GM23338 (cell line): ENCODE results near the gene BPIFB2. TPM values are rescaled to one million over a fixed set of nuclear protein-coding genes. Genes with fewer than 3 reads are reported as not detected.

Experiments used
- ATAC-seq: fragments of 200-7000 bp; cut with Tn5 transposase; 3 replicates; pipeline ENCODE4 v1.9.1; 2020
- DNase-seq: peaks from one replicate; pipeline ENCODE4 v3.0.0-alpha.2; 2015; ENCODE audit warnings: low spot score
- H2AFZ ChIP-seq: fragments of 200-600 bp; sonication (generic); 2 replicates; pipeline ENCODE4 v1.8.0; 2016; ENCODE audit warnings: antibody characterized with exemption, mild to moderate bottlenecking, moderate library complexity
- H3F3A ChIP-seq: fragments of 200-600 bp; sonication (generic); replicated peaks from 2 replicates; pipeline ENCODE4 v1.8.0; 2017; ENCODE audit warnings: antibody characterized with exemption, mixed run types, low read depth
- H3K27ac ChIP-seq: fragments of 200-600 bp; sonication (generic); 2 replicates; pipeline ENCODE4 v1.6.1; 2016; ENCODE audit warnings: low read depth
- H3K27me3 ChIP-seq: fragments of 200-600 bp; sonication (generic); 2 replicates; pipeline ENCODE4 v1.8.0; 2016; ENCODE audit warnings: mild to moderate bottlenecking, mixed run types, moderate library complexity; ENCODE audit not compliant: insufficient read depth
- H3K36me3 ChIP-seq: fragments of 200-600 bp; sonication (generic); 2 replicates; pipeline ENCODE4 v1.8.0; 2016; ENCODE audit warnings: mild to moderate bottlenecking; ENCODE audit not compliant: insufficient read depth
- H3K4me1 ChIP-seq: fragments of 200-600 bp; sonication (generic); 2 replicates; pipeline ENCODE4 v1.8.0; 2016; ENCODE audit warnings: mild to moderate bottlenecking, moderate library complexity; ENCODE audit not compliant: insufficient read depth
- H3K4me2 ChIP-seq: fragments of 200-600 bp; sonication (generic); 2 replicates; pipeline ENCODE4 v1.7.1; 2017; ENCODE audit warnings: mixed run types
- H3K4me3 ChIP-seq: fragments of 200-600 bp; sonication (generic); 2 replicates; pipeline ENCODE4 v1.6.1; 2016; ENCODE audit warnings: mixed run types
- H3K79me2 ChIP-seq: fragments of 200-600 bp; sonication (generic); replicated peaks from 2 replicates; pipeline ENCODE4 v1.8.0; 2017; ENCODE audit warnings: mild to moderate bottlenecking; ENCODE audit not compliant: insufficient read depth
- H3K9me2 ChIP-seq: fragments of 200-600 bp; sonication (generic); 2 replicates; pipeline ENCODE4 v1.8.0; 2017; ENCODE audit not compliant: insufficient read depth
- H4K20me1 ChIP-seq: fragments of 200-600 bp; sonication (generic); replicated peaks from 2 replicates; pipeline ENCODE4 v1.8.0; 2017; ENCODE audit warnings: mild to moderate bottlenecking; ENCODE audit not compliant: insufficient read depth
- H3K27ac Mint-ChIP-seq: 2 replicates; pipeline ENCODE4 v1.8.0; 2020; ENCODE audit warnings: inconsistent platforms, mild to moderate bottlenecking, moderate library complexity, mixed read lengths
- H3K27me3 Mint-ChIP-seq: 3 replicates; pipeline ENCODE4 v1.8.0; 2022; ENCODE audit warnings: low read depth, mild to moderate bottlenecking, moderate library complexity, mixed read lengths, inconsistent platforms; ENCODE audit not compliant: insufficient read depth, poor library complexity
- H3K36me3 Mint-ChIP-seq: 3 replicates; pipeline ENCODE4 v1.8.0; 2021; ENCODE audit warnings: low read depth, mild to moderate bottlenecking, inconsistent platforms, moderate library complexity, mixed read lengths
- H3K4me1 Mint-ChIP-seq: 3 replicates; pipeline ENCODE4 v1.8.0; 2020; ENCODE audit warnings: mild to moderate bottlenecking, inconsistent platforms, mixed read lengths
- H3K4me3 Mint-ChIP-seq: 3 replicates; pipeline ENCODE4 v1.8.0; 2021; ENCODE audit warnings: moderate library complexity, mild to moderate bottlenecking, inconsistent platforms, mixed read lengths
- H3K9me3 Mint-ChIP-seq: 3 replicates; pipeline ENCODE4 v1.8.0; 2020; ENCODE audit warnings: moderate library complexity, mild to moderate bottlenecking, inconsistent platforms, mixed read lengths
- CREB1 ChIP-seq: fragments of 250-450 bp; sonication (Bioruptor Pico); IDR thresholded peaks from 2 replicates; pipeline ENCODE4 v1.5.0; 2020; ENCODE audit warnings: low read depth, mild to moderate bottlenecking, moderate library complexity
- CTCF ChIP-seq, 2 experiments: fragments of 200-600 bp in 1 of 2; sonication (generic) in 1 of 2; conservative IDR thresholded peaks; 2 replicates each; pipeline versions ENCODE4 v1.5.1 to v1.6.1; 2016 to 2017; ENCODE audit warnings: antibody characterized with exemption in 2 of 2, low read depth in 2 of 2, mild to moderate bottlenecking in 2 of 2, moderate library complexity in 1 of 2
- ETS1 ChIP-seq: IDR thresholded peaks from 2 replicates; pipeline ENCODE4 v1.6.1; 2016; ENCODE audit warnings: antibody characterized with exemption
- EZH2 ChIP-seq: fragments of 200-600 bp; sonication (generic); IDR thresholded peaks from one replicate; pipeline ENCODE4 v1.8.0; 2017; ENCODE audit warnings: antibody characterized with exemption, mild to moderate bottlenecking, low read depth; ENCODE audit not compliant: unreplicated experiment
- EZH2phosphoT487 ChIP-seq: fragments of 200-600 bp; sonication (generic); IDR thresholded peaks from one replicate; pipeline ENCODE4 v1.8.1; 2018; ENCODE audit warnings: antibody characterized with exemption; ENCODE audit not compliant: unreplicated experiment
- JUNB ChIP-seq: IDR thresholded peaks from one replicate; pipeline ENCODE4 v1.6.1; 2016; ENCODE audit warnings: antibody characterized with exemption; ENCODE audit not compliant: unreplicated experiment
- NANOG ChIP-seq: IDR thresholded peaks from 2 replicates; pipeline ENCODE4 v1.6.1; 2016; ENCODE audit warnings: antibody characterized with exemption, borderline replicate concordance
- REST ChIP-seq: IDR thresholded peaks from one replicate; pipeline ENCODE4 v1.6.1; 2018; ENCODE audit warnings: antibody characterized with exemption; ENCODE audit not compliant: unreplicated experiment
- STAT1 ChIP-seq: IDR thresholded peaks from one replicate; pipeline ENCODE4 v1.6.1; 2016; ENCODE audit warnings: antibody characterized with exemption; ENCODE audit not compliant: unreplicated experiment
- ZNF114 ChIP-seq: fragments of 250-450 bp; sonication (Bioruptor Pico); IDR thresholded peaks from 2 replicates; pipeline ENCODE4 v1.5.0; 2020; ENCODE audit warnings: mild to moderate bottlenecking, moderate library complexity
- ZNF331 ChIP-seq: fragments of 250-450 bp; sonication (Bioruptor Pico); IDR thresholded peaks from 2 replicates; pipeline ENCODE4 v1.5.0; 2020; ENCODE audit warnings: low read depth, mild to moderate bottlenecking, moderate library complexity
- ZNF462 ChIP-seq: fragments of 250-450 bp; sonication (Bioruptor Pico); IDR thresholded peaks from 2 replicates; pipeline ENCODE4 v1.5.0; 2020; ENCODE audit warnings: mild to moderate bottlenecking, moderate library complexity
- polyA plus RNA-seq: library from polyadenylated mRNA; unstranded; fragments of >200 nt; fragmentation: Nextera tagmentation; extraction: Ambion mirVana; gene quantifications from 2 replicates; pipeline ENCODE4 v1.2.1, GENCODE V29; 2016
- total RNA-seq: library from RNA; depleted of rRNA; stranded (reverse); fragments of >200 nt; shearing (Covaris generic); gene quantifications from 2 replicates; pipeline ENCODE4 v1.2.3, GENCODE V29; 2014

The BPIFB2 gene
- total and polyA plus RNA-seq, 2 experiments from 2014 or later: not detected

- no peaks in the 10 kb centered on the region for H3K36me3 Mint-ChIP-seq
- H3K4me3 Mint-ChIP-seq: no peak overlapping the region
- H3K36me3 ChIP-seq: no peaks in the 10 kb centered on the region
- no peaks in the 10 kb centered on the region for H3K4me1 ChIP-seq
- no peak overlapping the region for H3K27ac ChIP-seq
- no peaks in the 10 kb centered on the region for H3K9me2 ChIP-seq
- no peak overlapping the region for H3K4me3 ChIP-seq
- H3K4me2 ChIP-seq: no peak overlapping the region
- peaks cover 6% of the 10 kb centered on the region for H3K27me3 Mint-ChIP-seq
- no peaks in the 10 kb centered on the region for H3K4me1 Mint-ChIP-seq
- no peaks in the 10 kb centered on the region for H3K27me3 ChIP-seq
- H2AFZ ChIP-seq: no peak overlapping the region
- H3K9me3 Mint-ChIP-seq: 0 out of 3 replicates have a peak, but pooled peaks cover 3% of the 10 kb centered on the region
- no peaks in the 10 kb centered on the region for H4K20me1 ChIP-seq
- TF ChIP-seq CREB1: no peak
- no peak for TF ChIP-seq JUNB
- no peak for TF ChIP-seq ZNF462
- TF ChIP-seq ZNF331 (CRISPR knock-in tag): no peak
- TF ChIP-seq EZH2phosphoT487: no peak
- TF ChIP-seq STAT1: no peak
- TF ChIP-seq REST: no peak
- no peak for TF ChIP-seq ZNF114 (CRISPR knock-in tag)
- TF ChIP-seq ETS1: no peak
- no peak for TF ChIP-seq NANOG
- TF ChIP-seq EZH2: no peak
- TF ChIP-seq CTCF (conservative IDR thresholded peaks at IDR 0.05; ENCODE audit: low read depth in 2 of 2): no peak
- DNase-seq: no peak
- H3K27ac Mint-ChIP-seq: no peak overlapping the region
- ATAC-seq: no peak
- H3F3A ChIP-seq: no peaks in the 10 kb centered on the region
- H3K79me2 ChIP-seq: no peaks in the 10 kb centered on the region
Measured at GRCh38 chr20:33032555-33032954, 25.1 kb downstream of the BPIFB2 start.
